ENCODE data around the gene NOP10. TPM values are rescaled to one million over a fixed set of nuclear protein-coding genes. Genes with fewer than 3 reads are reported as not detected.
"Not testable (repeated sequence)": the region's sequence is repeated elsewhere in the genome, so short reads cannot be mapped to it uniquely, and the experiment has no call there.

The NOP10 gene
- total and polyA plus RNA-seq, 2 of the 8 experiments (the other 6 are each of a cell fraction or from before 2014, with no cell fraction given), result 285 to 981 TPM

DNA sequence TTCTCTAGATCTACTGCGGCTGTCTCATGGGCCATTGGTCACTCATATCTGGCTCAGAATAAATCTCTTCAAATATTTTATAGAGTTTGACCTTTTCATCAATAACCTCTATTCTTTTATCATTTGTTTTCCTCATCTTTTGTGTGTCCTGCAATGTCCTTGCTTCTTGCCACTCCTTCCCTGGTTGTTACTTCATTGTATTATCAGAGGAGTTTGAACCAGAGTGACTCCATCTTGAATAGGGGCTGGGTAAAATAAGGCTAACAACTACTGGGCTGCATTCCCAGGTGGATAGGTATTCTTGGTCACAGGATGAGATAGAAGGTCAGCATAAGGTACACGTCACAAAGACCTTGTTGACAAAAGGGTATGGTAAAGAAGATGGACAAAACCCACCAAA is 33.9 kb upstream of the NOP10 start (continued):
- TF ChIP-seq, protein P1, sequence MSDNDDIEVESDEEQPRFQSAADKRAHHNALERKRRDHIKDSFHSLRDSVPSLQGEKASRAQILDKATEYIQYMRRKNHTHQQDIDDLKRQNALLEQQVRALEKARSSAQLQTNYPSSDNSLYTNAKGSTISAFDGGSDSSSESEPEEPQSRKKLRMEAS (IDR thresholded peaks at IDR 0.05), result no peak
- no peak for TF ChIP-seq GTF2F1 (IDR thresholded peaks at IDR 0.05; ENCODE audit: borderline replicate concordance, low read depth, low read length)

DNA sequence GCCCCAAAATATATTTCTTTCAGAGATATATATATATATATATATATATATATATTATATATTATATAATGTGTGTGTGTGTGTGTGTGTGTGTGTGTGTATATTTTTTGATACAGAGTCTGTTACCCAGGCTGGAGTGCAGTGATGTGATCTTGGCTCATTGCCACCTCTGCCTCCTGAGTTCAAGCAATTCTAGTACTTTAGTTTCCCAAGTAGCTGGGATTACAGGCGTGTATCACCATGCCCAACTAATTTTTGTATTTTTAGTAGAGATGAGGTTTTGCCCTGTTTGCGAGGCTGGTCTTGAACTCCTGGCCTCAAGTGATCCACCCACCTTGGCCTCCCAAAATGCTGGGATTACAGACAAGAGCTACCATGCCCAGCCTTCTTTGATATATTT is 32.6 kb upstream of the NOP10 start:
- H3K14ac ChIP-seq (ENCODE audit: insufficient read length); H2BK5ac ChIP-seq (ENCODE audit: low read depth, low read length); H2BK15ac ChIP-seq (ENCODE audit: low read length); H2BK12ac ChIP-seq (ENCODE audit: low read depth, low read length); FAIRE-seq; H3K4me1 ChIP-seq (replicated peaks in 1 of 4; ENCODE audit: control insufficient read depth in 3 of 4, insufficient read depth in 4 of 4, low read length in 3 of 4); POLR2A ChIA-PET (ENCODE audit: partially characterized antibody); H3K27ac ChIP-seq (ENCODE audit: low read depth, low read length); DNase-seq (ENCODE audit: low read depth in 1 of 2, low spot score in 2 of 2); H3K27me3 ChIP-seq (replicated peaks in 1 of 4; ENCODE audit: control insufficient read depth in 3 of 4, extremely low read depth in 1 of 4, insufficient read depth in 3 of 4, low read length in 3 of 4); H3K23me2 ChIP-seq (ENCODE audit: low read depth, low read length); H3K18ac ChIP-seq (ENCODE audit: extremely low read depth, low read length); H2AFZ ChIP-seq (ENCODE audit: low read length); H3K4me2 ChIP-seq (ENCODE audit: insufficient read depth in 1 of 2, low read depth in 2 of 2, low read length in 2 of 2); H3K4ac ChIP-seq (replicated peaks; ENCODE audit: insufficient read length, low read depth, low read length); H4K5ac ChIP-seq (ENCODE audit: insufficient read length, low read depth, low read length); H3K4me3 ChIP-seq (ENCODE audit: extremely low read depth in 1 of 4, insufficient read depth in 2 of 4, low read depth in 3 of 4, low read length in 4 of 4); H4K91ac ChIP-seq (replicated peaks; ENCODE audit: insufficient read length, low read length); H3K56ac ChIP-seq (replicated peaks; ENCODE audit: insufficient read length, low read depth, low read length); H3K36me3 ChIP-seq (ENCODE audit: control insufficient read depth in 2 of 4, insufficient read depth in 4 of 4, low read length in 3 of 4); H4K8ac ChIP-seq (ENCODE audit: extremely low read depth, insufficient read depth, low read length); H3K23ac ChIP-seq (ENCODE audit: insufficient read length); H4K20me1 ChIP-seq (replicated peaks in 1 of 2; ENCODE audit: control insufficient read depth in 1 of 2, insufficient read depth in 2 of 2, low read length in 2 of 2); H3K9ac ChIP-seq (replicated peaks in 1 of 4; ENCODE audit: extremely low read depth in 1 of 4, low read depth in 3 of 4, low read length in 3 of 4); H2BK120ac ChIP-seq (replicated peaks; ENCODE audit: low read depth, low read length); H3K79me2 ChIP-seq (ENCODE audit: control insufficient read depth in 1 of 2, insufficient read depth in 2 of 2, low read length in 2 of 2); H3K79me1 ChIP-seq (ENCODE audit: low read depth, low read length); H2AK5ac ChIP-seq (ENCODE audit: low read depth, low read length); H2BK20ac ChIP-seq (ENCODE audit: low read length): not testable (repeated sequence)
- WGBS, 2 experiments (ENCODE audit: extremely low coverage in 1 of 2, insufficient coverage in 1 of 2, insufficient read length in 1 of 2, insufficient replicate concordance in 2 of 2, low coverage in 1 of 2, low lambda C conversion rate in 2 of 2, missing lambda C conversion rate in 1 of 2), result 93% methylated on average over 2 of the region's 2 CpGs; no CpG with 5 or more reads in 1 of the 2 experiments
- H3K9me3 ChIP-seq (ENCODE audit: insufficient read depth in 2 of 2, low read depth in 1 of 2, low read length in 1 of 2), result peaks cover 5 to 13% of the 10 kb centered on the region in 2 experiments; a peak in 3 of 4 replicates
- CTCF ChIA-PET (ENCODE audit: partially characterized antibody), result interaction anchor here (1.5 kb wide), 1 partner anchor 8 kb away, joined by 3 read pairs; the partner anchor contains the start of gene LPCAT4

Measured in H1 (cell line).